ENCODE data around the gene ADAMTS13. TPM values are rescaled to one million over a fixed set of nuclear protein-coding genes. Genes with fewer than 3 reads are reported as not detected.

The ADAMTS13 gene
- total and polyA plus RNA-seq, 9 of the 15 experiments (the other 6 are each of a cell fraction or from before 2014, with no cell fraction given): 0.03 to 0.20 (median 0.04) TPM; not detected in 4

DNA sequence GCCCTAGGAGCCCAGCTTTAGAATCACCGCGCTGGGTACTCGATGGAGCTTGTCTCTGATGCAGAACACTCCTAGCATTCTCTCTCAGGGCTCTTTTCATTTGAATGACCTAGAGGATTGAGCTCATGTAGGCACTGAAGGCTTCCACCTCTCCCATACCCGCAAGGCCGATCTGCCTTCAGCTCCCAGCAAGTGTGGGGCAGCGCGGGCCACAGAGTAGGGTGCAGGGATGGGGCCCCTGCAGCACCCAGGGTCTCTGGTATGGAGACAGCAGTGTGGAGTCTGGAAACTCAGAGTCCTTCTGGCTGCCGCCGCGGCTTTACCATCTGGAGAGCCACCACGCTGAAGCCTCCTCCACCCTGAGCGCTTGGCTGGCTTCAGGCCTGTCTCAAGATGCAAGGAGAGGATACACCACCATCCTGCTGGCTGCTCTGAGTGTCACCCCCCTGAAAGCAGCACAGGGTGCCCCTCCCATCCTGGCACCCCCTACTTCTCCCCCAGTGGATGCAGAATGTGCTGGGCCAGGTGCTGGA is 33.1 kb upstream of the ADAMTS13 start:
- BruUV-seq (replicated peaks): no TSS peak
- ATAC-seq (no peak), DNase-seq (ENCODE audit: extremely low read depth in 1 of 4, low spot score in 3 of 4) (no peak), FAIRE-seq (no peak)
- H3K9ac ChIP-seq (ENCODE audit: insufficient read depth in 1 of 2, low read depth in 2 of 2, low read length in 2 of 2): no peak overlapping the region
- WGBS (ENCODE audit: insufficient coverage, low coverage, missing lambda C conversion rate): 29% methylated on average over 12 of the region's 12 CpGs
- TF ChIP-seq, protein P1, sequence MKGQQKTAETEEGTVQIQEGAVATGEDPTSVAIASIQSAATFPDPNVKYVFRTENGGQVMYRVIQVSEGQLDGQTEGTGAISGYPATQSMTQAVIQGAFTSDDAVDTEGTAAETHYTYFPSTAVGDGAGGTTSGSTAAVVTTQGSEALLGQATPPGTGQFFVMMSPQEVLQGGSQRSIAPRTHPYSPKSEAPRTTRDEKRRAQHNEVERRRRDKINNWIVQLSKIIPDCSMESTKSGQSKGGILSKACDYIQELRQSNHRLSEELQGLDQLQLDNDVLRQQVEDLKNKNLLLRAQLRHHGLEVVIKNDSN (CRISPR knock-in tag; IDR thresholded peaks at IDR 0.05): no peak
- TF ChIP-seq SMARCB1 (IDR thresholded peaks at IDR 0.05; ENCODE audit: insufficient read length, low read depth) (no peak), ZFPM2 (CRISPR knock-in tag; IDR thresholded peaks at IDR 0.05) (no peak), ASH1L (IDR thresholded peaks at IDR 0.05; ENCODE audit: borderline replicate concordance, low read depth, partially characterized antibody) (no peak), PTBP1 (IDR thresholded peaks at IDR 0.05; ENCODE audit: low read depth, low read length) (no peak), FOXJ3 (CRISPR knock-in tag; IDR thresholded peaks at IDR 0.05) (no peak), FOXK1 (CRISPR knock-in tag; IDR thresholded peaks at IDR 0.05; ENCODE audit: borderline replicate concordance) (no peak), RNF2 (IDR thresholded peaks at IDR 0.05) (no peak)
- TF ChIP-seq, protein P2, sequence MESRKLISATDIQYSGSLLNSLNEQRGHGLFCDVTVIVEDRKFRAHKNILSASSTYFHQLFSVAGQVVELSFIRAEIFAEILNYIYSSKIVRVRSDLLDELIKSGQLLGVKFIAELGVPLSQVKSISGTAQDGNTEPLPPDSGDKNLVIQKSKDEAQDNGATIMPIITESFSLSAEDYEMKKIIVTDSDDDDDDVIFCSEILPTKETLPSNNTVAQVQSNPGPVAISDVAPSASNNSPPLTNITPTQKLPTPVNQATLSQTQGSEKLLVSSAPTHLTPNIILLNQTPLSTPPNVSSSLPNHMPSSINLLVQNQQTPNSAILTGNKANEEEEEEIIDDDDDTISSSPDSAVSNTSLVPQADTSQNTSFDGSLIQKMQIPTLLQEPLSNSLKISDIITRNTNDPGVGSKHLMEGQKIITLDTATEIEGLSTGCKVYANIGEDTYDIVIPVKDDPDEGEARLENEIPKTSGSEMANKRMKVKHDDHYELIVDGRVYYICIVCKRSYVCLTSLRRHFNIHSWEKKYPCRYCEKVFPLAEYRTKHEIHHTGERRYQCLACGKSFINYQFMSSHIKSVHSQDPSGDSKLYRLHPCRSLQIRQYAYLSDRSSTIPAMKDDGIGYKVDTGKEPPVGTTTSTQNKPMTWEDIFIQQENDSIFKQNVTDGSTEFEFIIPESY (CRISPR knock-in tag; IDR thresholded peaks at IDR 0.05): no peak
- no peaks in the 10 kb centered on the region for H3K9me1 ChIP-seq (ENCODE audit: control insufficient read depth, insufficient read depth, low read length)
- H3K27me3 ChIP-seq (ENCODE audit: control insufficient read depth in 2 of 2, insufficient read depth in 2 of 2, low read length in 2 of 2): peaks cover 29 to 59% of the 10 kb centered on the region in 2 experiments; a peak in 4 of 5 replicates
- no peaks in the 10 kb centered on the region for H3K36me3 ChIP-seq (ENCODE audit: control insufficient read depth, insufficient read depth, low read length)
- in situ Hi-C loops (cut with MboI) (no loop called here), intact Hi-C loops (cut with micrococcal nuclease) (no loop called here)
- no peak overlapping the region for H3K27ac ChIP-seq (ENCODE audit: extremely low read depth, low read depth, low read length)
- no peak overlapping the region for H3K4me3 ChIP-seq
- H4K20me1 ChIP-seq (replicated peaks; ENCODE audit: control insufficient read depth, insufficient read depth, low read length): no peaks in the 10 kb centered on the region; the same call in 1 of the 2 replicates
- no peak overlapping the region for H2AFZ ChIP-seq (ENCODE audit: low read depth, low read length)
- H3K9me3 ChIP-seq (replicated peaks; ENCODE audit: control insufficient read depth, insufficient read depth, low read depth, low read length): no peaks in the 10 kb centered on the region
- ChIA-PET CTCF (ENCODE audit: low intra/inter-chr PET ratio) (no interaction called here), POLR2A (interaction anchor here (0.6 to 1.3 kb wide), 2 partner anchors 12 kb away, joined by 3 read pairs; no protein-coding TSS in a partner anchor)
- H3K79me2 ChIP-seq (ENCODE audit: control insufficient read depth, insufficient read depth, low read length): no peaks in the 10 kb centered on the region
- H3K4me1 ChIP-seq (replicated peaks in 1 of 2; ENCODE audit: control insufficient read depth in 2 of 2, insufficient read depth in 2 of 2, low read length in 2 of 2): peaks cover 0 to 17% of the 10 kb centered on the region in 2 experiments; a peak in 2 of 5 replicates
- H3K4me2 ChIP-seq (ENCODE audit: insufficient read depth, low read length): no peak overlapping the region
